ENCODE data around the gene ADM2.
"Not testable (repeated sequence)": the region's sequence is repeated elsewhere in the genome, so short reads cannot be mapped to it uniquely, and the experiment has no call there.

The ADM2 gene

DNA sequence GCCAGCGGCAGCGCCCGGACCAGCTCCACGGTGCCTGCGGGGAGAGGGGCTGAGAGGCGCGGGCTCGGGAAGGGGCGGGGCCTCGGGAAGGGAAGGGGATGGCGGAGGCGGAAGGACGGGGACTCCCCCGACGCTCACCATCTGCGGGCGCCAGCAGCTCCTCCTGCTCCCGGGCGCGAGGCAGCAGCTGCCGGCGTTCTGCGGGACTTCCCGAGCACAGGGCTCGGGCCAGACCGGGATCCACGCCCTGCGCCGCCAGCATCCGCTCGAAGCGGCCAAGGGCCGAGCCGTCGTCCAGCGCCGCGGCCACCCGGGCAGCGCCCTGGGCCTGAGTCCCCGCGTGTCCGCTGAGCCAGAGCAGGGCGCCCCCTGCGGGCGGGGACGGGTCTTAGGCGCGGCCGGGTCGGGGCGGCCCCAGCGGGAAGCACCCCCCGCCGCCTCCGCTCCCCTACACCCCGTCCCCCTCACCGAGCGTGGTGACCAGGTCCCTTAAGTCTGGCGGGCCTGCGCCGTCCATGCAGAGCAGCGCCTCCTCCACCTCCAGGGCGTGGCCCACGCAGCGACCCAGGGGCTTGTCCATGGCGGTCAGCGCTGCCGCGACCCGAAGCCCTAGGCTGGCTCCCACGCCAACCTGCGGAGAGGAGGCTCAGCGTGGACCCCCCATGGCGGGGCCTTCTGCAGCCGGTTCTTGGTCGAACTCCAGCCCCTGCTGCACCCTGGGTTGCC lies 44.9 kb downstream of the ADM2 start:
- peak; percentile 86 for DNase-seq

DNA sequence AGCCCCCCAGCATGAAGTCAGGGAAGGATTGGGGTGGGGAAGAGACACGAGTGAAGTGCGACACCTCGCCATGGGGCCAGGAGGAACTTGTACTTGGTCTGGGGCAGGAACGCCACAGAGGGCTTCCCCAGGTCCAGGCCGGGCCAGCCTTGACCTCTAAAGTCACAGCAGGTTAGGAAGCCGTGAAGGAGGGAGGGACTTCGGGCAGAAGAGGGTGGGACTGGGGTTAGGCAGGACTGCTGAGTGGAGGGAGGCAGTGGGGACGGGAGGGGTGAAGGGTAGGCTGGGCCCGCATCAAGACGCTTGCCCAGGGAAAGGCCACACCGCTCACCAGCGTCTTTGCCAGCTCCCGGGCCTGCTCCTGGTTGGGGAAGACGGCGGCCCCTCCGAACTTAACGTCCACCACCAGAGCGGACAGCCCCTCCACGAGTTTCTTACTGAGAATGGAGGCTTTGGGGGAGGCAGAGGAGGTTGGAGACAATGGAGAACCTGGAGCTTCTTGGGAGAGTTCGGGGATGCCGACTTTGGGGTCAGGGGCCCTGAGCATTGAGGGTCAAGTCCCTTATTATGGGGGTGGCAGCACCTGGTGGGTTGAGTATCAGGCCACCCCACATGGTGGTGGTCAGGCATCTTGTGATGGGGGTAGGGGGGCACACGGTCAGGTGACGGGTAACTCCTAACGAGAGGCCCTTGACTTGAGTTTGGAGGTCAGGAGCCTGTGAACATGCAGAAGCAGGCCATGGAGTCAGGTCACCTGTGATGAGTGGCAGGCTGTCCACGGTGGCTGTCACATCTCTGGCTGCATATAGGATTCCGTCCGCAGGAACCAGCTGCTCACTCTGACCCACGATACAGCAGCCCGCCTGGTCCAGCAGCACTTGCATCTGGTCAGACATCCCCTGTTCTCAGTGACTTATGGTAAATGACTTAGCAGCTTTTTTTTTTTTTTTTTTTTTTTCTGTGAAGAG lies 45.8 kb downstream of the ADM2 start:
- DNase-seq, result peak; percentile 50

DNA sequence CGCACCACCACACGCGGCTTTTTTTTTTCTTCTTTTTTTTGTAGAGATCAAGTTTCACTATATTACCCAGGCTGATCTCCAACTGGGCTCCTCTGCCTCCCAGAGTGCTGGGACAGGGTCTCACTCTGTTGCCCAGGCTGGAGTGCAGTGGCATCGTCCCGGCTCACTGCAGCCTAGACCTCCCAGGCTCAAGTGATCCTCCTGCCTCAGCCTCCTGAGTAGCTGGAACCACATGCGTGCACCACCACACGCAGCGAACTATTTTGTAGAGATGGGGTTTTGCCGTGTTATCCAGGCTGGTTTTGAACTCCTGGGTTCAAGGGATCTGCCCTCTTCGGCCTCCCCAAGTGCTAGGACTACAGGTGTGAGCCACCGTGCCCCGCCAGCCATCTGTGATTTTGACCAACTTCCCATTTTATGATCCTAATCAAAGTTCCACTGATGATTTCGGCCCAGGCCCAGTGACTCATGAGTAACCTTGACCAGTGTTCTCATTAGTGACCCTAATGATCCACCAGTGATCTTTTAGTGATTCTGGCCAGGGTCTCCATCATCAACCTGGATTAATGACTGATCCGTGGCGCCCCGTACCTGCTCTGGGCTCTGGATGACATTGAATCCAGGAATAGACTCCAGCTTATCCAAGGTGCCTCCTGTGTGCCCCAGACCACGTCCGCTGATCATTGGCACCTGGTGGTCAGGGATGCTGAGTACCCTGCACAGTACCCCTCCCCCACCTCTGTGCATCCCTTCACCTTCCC lies 46.8 kb downstream of the ADM2 start:
- no peak for DNase-seq

DNA sequence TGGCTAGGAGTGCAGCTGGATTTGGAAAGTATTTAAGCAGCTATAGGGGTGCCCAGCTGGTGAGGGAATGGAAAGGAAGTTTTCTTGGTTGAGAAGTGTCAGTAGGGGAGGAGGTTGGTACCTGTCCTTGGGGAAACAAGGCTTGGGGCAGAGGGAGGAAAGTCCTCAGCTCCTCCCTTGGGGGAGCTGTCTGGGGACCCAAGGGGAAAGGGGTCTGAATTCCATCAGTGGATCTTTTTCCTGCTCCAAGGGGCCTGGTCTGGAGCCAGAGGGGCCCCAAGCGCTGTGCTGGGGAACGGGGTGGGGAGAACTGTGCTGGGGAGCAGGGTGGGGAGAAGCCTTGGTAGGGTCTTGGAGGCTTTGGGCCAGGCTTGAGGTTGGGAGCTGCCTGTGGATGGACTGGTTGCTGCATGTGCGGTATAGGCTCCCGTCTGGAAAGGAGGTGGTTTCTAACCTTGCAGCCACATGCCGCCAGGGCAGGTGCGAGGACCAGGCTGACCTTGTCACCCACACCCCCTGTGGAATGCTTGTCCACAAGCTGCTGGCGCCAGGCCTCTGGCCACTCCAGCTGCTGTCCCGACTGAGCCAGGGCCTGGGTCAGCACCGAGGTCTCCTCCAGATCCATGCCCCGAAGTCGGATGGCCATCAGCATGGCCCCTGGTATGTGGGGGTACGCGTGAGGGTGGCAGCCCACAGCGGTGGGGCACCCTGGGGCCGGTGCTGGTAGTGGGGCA lies 47.5 kb downstream of the ADM2 start:
- DNase-seq, result no peak

DNA sequence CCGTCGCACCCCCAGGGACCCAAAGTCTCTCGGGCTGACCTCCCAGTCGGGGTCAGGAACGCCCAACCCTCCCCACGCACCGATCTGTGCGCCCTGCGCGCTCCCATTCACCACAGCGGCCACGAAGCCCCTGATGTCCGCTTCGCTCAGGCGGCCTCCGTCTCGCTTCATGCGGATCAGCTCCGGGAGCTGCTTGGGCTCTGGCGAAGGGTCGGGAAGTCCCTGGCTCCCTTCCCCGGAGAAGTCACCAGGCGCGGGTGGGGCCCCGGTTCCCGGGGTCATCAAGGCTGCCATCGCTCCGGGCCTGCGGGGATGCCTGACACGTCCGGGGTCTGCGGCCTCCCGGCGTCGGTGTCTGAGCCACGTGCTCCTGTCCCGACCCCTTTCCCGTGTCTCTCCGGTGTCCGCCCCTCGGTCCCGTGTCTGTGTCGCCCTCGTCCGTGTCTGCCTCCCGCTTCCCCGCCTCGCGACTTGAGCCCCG lies 48.1 kb downstream of the ADM2 start:
- DNase-seq, result no peak

DNA sequence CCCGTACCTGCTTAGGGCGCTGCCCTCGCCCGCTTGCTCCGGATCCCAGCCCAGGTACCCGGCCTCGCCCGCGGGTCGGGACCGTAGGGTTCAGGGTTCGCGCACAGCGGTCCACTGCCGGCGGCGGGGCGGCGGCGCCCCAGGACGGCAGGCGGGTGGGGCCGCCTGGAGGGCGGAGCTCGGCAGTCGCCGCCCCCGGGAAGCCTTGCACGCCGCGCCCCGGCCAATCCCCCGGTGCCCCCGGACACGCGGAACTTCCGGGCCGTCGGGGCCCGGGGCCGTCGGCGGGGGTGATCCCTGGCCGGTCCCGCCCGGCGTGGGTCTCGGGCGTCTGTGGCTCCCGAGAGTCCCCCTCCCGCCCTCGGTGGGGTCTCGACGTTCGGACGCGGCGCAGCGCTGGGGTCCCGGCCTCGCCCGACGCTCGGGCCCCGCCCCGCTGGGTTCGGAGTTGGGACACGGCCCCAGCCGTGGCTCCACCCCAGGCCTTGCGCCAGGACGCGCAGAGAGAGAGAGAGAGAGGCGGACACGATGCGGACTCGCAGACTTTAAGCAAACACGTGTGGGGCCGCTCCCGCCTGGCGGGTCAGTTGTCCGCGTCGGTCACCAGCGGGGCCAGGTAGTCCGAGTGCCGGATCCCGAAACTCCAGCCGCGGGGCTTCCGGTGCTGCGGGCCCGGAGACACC lies 48.7 kb downstream of the ADM2 start, which contains the start of gene TYMP:
TYMP (minus strand) TSS at position 116 of the 683 bp plus-strand sequence. CDS start 303 bp downstream, outside the sequence.
- peak; percentile 71 for DNase-seq

DNA sequence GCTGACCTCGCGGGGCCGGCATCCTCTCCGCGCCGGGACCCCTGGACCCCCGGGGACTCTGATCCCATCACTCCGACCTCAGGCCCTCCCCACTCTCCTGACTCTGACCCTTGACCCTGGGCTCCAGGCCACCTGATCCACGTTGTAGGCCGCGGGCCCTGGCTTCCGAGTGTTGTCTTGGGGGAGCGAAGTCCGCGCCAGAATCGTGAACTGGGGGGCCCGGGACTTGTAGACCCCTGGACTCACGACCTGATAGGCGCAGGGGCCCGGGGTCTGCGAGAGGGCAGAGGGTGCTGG lies 49.2 kb downstream of the ADM2 start:
- no peak for DNase-seq

DNA sequence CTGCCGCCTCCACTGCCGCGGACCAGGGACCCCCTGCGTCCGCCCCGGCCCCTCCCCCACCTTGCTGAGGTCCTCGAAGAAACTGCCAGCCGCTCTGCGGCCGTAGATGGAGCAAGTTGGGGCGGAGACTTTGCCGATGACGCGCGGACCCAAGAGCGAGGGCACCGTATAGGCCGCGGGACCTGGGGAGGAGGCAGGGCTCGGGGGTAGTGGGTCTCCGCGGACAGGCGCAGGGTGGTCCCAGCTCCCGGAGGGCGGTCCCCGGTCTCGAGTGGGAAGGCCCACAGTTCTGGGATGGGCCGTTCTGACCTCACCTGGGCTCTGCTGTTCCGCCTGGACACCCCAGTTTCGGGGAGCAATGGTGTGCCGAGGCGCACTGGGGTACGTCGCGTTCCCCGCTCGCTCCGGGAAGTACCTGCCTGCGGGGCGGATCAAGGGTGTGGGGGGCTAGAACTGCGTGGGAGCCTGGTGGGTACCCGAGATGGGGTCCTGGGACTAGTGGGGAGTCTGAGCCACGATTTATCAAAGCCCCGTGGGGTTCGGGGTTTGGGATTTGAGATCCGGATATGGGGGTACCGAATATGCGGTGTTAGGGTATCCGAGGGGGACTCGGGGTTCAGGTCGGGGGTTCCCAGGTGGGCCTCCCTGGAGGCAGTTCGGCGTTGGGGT lies 49.7 kb downstream of the ADM2 start:
- peak; percentile 86 for DNase-seq

DNA sequence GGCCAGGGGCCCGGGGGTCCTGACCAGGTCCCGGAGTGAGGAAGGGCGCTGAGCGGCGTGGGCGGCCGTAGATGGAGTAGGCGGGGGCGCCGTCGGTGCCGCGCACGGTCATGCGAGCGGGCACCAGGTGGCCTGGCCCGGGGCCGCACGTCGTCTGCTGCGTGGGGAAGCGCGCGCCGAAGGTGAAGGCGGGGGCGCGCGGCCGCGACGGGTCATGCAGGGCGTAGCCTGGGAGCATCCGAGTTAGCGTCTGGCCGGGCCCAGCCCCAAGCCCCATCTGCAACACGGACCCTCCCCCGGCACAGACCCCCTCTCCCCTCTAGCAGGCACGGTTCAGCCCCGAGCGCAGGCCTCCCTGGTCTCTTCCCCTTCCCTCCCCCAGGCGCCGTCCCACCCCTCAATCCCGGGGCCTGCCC lies 50.2 kb downstream of the ADM2 start:
- peak; percentile 69 for DNase-seq

DNA sequence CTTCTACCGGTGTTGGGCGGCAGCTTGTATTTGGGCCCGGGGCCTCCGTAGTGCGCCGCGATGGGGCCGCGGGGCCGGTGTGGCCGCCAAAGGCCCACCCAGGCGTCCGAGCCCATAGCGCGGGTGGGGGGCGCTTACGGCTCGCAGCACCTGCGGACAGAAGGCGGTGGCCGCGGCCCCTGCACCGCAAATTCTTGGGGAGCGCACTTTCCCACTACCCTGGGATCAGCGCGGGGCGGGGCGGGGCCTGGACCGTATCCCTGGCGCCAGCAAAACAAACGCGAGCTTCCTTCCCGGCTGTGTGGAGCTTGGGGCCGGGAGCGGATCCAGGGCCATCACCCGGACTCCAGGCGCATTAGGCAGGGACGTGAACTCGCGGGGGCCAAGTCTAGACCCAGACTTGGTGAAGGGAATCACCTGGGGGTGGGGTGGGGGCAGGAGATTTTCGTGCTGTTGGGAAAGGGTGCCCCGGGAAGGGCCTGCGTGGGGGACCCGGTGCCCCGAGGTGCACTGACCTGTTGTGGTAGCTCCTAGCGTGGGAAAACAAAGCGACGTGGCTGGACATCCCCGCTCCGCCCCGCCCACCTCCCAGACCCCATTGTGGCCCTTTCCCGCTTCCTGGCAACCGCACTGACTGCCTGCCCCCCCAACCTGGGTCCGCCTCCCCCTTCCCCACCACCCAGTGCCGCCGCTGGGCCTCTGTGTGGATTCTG lies 50.8 kb downstream of the ADM2 start:
- peak; percentile 8 for DNase-seq

DNA sequence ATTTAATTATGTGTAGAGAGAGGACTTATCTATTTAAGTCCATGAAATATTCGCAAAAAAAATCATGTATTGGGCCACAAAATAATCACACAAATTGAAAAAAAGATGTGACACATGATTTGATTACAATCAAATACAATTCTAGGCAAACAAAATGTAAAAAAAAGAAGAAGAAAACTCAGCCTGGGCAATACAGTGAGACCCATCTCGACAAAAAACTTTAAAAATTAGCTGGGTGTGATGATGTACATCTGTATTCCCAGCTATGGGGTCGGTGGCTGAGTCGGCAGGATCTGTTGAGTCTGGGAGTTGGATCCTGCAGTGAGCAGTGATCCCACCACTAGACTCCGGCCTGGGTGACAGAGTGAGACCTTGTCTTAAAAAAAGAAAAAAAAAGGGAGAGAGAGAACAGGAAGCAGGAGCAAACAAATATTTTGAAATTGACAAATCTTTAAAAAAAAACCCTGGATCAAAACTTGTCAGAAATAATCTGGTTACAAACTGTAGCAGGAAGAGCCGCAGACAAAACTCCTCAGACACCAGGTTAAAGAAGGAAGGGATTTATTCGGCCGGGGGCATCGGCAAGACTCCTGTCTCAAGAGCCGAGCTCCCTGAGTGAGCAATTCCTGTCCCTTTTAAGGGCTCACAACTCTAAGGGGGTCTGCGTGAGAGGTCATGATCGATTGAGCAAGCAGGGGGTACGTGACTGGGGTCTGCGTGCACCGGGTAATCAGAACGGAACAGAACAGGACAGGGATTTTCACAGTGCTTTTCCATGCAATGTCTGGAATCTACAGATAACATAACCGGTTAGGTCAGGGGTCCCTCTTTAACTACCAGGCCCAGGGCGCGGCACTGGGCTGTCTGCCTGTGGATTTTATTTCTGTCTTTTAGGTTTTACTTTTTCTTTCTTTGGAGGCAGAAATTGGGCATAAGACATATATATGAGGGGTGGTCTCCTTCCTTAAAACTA lies 51.8 kb downstream of the ADM2 start:
- no peak for DNase-seq

DNA sequence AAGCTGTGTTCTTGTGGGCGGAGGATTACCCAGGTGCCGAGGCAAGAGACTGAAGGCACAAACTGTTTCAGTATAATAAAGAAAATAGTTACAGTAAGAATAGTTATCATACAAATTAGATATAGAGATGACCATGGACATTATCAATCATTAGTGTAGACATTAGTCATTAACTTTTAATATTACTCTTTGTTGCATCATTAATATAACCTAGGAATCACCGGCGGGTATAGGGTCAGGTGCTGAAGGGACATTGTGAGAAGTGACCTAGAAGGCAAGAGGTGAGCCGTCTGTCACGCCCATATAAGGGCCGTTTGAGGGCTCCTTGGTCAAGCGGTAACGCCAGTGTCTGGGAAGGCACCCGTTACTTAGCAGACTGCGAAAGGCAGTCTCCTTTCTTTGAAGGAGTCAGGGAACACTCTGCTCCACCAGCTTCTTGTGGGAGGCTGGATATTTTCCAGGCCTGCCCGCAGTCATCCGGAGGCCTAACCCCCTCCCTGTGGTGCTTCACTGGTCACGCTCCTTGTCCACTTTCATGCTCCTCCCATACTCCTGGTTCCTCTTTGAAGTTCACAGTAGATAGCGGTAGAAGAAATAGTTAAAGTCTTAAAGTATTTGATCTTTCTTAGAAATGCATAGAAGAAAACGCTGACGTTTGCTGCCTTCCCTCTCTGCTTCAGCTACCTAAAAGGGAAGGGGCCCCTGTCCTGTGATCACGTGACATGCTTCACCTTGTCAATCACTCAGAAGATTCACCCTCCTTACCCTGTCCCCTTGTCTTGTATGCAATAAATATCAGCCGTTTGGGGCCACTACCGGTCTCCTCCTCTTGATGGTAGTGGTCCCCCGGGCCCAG lies 52.7 kb downstream of the ADM2 start:
- DNase-seq, result not testable (repeated sequence)

DNA sequence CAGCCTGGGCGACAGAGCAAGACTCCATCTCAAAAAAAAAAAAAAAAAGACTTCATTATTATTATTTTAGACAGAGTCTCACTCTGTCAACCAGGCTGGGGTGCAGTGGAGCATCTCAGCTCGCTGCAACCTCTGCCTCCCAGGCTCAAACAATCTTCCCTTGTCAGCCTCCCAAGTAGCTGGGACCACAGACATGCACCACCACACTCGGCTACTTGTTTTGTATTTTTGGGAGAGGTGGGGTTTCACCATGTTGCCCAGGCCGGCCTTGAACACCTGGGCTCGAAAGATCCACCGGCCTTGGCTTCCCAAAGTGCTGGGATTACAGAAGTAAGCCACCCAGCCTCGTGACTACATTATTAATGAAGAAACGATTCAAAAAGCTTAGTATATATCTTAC lies 53.8 kb downstream of the ADM2 start:
- no peak for DNase-seq

Data from stimulated activated CD4-positive, alpha-beta T cell treated with anti-CD3 and anti-CD28 coated beads, Interleukin-4, amount 100 ng/mL, for 24 hours (primary cell).